ENCODE results near the gene ARHGEF17.

GRCh38 chr11:73333173-73333572 lies 25.1 kb downstream of the ARHGEF17 start:
- TF ChIP-seq EZH2 (IDR thresholded peaks at IDR 0.05; ENCODE audit: borderline replicate concordance, low read depth, low read length, poor library complexity, severe bottlenecking), result no peak
- no peak for TF ChIP-seq CTCF (conservative IDR thresholded peaks at IDR 0.05; ENCODE audit: low read depth, low read length)

All from A673 (cell line).